ENCODE results near the gene TCF4.

DNA sequence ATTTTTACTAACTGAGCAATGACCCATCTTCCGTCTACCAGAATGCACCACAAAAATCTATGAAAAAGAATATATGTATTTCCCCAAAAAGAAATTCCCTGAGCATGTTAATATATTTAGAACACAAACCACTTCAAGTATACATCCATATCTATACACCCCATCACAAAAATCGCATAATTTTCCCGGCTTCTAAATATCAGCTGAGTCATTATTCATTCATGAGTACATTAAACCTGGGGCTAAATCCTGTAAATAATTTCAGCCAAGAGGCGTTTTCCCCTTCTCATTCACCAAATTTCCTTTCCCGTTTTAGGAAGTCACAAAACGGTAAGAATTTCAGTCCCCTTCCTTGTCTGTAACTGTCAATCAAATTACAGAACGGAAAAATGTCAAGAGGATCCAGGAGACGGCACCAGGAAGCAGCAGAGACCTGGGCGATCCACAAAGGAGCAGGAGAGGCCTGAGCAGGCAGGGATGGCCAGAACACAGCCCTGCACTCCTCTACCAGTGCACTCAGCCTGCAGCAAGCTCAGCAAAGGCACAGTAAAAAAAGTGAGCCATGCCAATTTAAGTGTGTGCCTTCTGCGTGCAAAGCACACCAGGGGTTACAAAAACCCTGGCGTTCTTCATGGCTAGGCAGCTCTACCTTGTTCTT is 300.7 kb downstream of the TCF4 start:
- TF ChIP-seq, protein P1, sequence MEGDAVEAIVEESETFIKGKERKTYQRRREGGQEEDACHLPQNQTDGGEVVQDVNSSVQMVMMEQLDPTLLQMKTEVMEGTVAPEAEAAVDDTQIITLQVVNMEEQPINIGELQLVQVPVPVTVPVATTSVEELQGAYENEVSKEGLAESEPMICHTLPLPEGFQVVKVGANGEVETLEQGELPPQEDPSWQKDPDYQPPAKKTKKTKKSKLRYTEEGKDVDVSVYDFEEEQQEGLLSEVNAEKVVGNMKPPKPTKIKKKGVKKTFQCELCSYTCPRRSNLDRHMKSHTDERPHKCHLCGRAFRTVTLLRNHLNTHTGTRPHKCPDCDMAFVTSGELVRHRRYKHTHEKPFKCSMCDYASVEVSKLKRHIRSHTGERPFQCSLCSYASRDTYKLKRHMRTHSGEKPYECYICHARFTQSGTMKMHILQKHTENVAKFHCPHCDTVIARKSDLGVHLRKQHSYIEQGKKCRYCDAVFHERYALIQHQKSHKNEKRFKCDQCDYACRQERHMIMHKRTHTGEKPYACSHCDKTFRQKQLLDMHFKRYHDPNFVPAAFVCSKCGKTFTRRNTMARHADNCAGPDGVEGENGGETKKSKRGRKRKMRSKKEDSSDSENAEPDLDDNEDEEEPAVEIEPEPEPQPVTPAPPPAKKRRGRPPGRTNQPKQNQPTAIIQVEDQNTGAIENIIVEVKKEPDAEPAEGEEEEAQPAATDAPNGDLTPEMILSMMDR (IDR thresholded peaks at IDR 0.05; ENCODE audit: low read depth, low read length, poor library complexity, severe bottlenecking), result no peak
- TF ChIP-seq EZH2phosphoT487 (IDR thresholded peaks at IDR 0.05; ENCODE audit: borderline replicate concordance, low read length), result no peak

All from DOHH2 (cell line).